AG20443 (cell line): ENCODE results near the gene ATG3.
"Not testable (repeated sequence)": the region's sequence is repeated elsewhere in the genome, so short reads cannot be mapped to it uniquely, and the experiment has no call there.

ENCODE experiments used
- DNase-seq: peaks from one replicate; pipeline ENCODE4 v3.0.0; 2012; ENCODE audit warnings: low spot score, mixed read lengths

ATG3 gene

GRCh38 chr3:112498914-112499711, 62.6 kb downstream of the ATG3 start, which contains the start of gene BTLA:
Gene BTLA, minus strand, starts transcription at chr3:112499472. Its CDS starts 114 bp downstream, at chr3:112499358.
- no peak for DNase-seq

- no peak for DNase-seq
Observed at GRCh38 chr3:112497897-112498548, 63.7 kb downstream of the ATG3 start.

GRCh38 chr3:112496366-112497067, 65.2 kb downstream of the ATG3 start:
- DNase-seq, result no peak

GRCh38 chr3:112494448-112494767, 67.4 kb downstream of the ATG3 start:
- not testable (repeated sequence) for DNase-seq

GRCh38 chr3:112492124-112492523, 69.6 kb downstream of the ATG3 start:
- DNase-seq, result no peak

DNA sequence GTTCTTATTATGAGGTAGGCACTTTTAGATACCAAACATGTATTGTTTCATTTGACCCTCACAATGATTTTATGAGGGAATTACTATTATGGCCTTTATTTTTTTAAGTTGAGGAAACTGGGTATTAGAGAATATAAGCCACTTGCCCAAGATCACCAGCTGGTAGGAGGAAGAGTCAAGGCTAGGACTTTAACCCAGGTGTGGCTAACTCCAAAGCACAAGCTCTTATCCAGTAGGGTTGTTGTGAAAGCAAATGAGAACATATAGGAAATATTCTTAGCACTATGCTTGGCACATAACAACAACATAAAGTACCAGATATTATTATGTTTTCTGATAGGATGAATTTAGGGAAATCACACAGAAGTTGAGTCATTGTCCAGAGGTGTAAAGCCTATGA, 70.4 kb downstream of the ATG3 start:
- DNase-seq, result no peak

GRCh38 chr3:112489674-112490479, 71.9 kb downstream of the ATG3 start:
- no peak for DNase-seq

DNA sequence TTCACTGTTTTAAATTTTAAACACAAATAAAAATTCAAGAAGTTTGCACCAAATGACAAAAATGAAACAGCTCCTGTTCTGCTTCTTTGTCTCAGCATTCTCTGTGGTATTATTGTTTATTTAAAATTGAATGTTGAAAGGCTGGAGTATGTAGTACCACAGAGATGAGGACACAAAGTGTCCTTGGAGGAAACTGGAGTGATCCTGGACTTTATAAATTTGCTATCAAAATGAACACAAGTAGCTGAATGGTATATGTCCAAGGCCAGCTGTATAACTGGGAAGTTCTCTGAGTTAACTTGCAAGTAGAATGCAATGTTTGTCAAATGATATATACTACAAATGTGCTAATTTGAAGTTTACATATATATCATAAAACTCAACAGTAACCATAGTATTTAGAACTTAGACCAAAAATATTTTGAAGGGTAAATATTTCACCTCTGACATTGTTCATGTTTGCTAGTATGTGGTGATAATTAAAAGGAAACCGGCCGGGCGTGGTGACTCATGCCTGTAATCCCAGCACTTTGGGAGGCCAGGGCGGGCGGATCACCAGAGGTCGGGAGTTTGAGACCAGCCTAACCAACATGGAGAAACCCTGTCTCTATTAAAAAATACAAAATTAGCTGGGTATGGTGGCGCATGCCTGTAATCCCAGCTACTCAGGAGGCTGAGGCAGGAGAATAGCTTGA, 74.8 kb downstream of the ATG3 start:
- no peak for DNase-seq

GRCh38 chr3:112484352-112484751, 77.4 kb downstream of the ATG3 start:
- no peak for DNase-seq

DNA sequence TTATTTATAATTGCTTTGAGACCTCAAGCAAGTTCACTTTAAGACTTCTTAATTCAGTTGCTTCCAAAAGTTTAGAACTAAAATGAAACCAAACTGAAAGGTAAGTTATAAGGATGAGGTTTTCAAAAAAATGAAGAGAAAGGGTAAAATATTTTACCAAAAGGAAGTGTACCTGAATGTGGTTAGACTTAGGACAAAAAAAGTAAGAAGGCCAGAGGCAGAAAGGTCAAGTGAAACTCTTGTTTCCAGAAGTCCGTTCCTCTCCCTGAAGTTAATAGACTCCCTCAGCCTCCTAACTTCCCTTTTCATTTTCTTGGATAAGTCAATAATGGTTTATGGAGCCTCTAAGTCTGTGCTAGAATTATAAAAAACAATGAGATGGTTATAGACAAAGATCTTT, 79.1 kb downstream of the ATG3 start:
- DNase-seq, result no peak
